PC-3 (cell line): ENCODE measurements around the gene IFNLR1. TPM values are rescaled to one million over a fixed set of nuclear protein-coding genes. Genes with fewer than 3 reads are reported as not detected.

Source experiments
- ATAC-seq: fragments of 200-7000 bp; cut with Tn5 transposase; 2 replicates; pipeline ENCODE4 v1.9.1; 2020; ENCODE audit warnings: mild to moderate bottlenecking, moderate library complexity
- BruUV-seq: library from RNA; stranded (reverse); fragments of 400-500 nt; replicated peaks from 2 replicates; lab custom pipeline; 2021; lab: Mats Ljungman, UMichigan
- CTCF ChIA-PET: fragments of 300-600 bp; sonication (Branson Sonifier 250); formaldehyde crosslinking; loops from one replicate; lab custom pipeline; 2022; ENCODE audit warnings: antibody characterized with exemption; lab: Charles Lee
- POLR2A ChIA-PET: fragments of 300-600 bp; sonication (Branson Sonifier 250); formaldehyde crosslinking; loops from one replicate; lab custom pipeline; 2022; ENCODE audit warnings: antibody characterized with exemption; ENCODE audit not compliant: unreplicated experiment; lab: Charles Lee
- DNase-seq: peaks from one replicate; pipeline ENCODE4 v3.0.0-alpha.2; 2015
- H2AFZ ChIP-seq: fragments of 300-600 bp; sonication (generic); 2 replicates; pipeline ENCODE4 v1.6.0; 2016; ENCODE audit warnings: antibody characterized with exemption, low read length
- H3F3A ChIP-seq: fragments of 300-600 bp; sonication (generic); one replicate; pipeline ENCODE4 v1.6.0; 2017; ENCODE audit warnings: antibody characterized with exemption, low read length, control low read depth, mild to moderate bottlenecking; ENCODE audit not compliant: unreplicated experiment
- H3K27ac ChIP-seq: fragments of 300-600 bp; sonication (generic); 2 replicates; pipeline ENCODE4 v1.5.1; 2016; ENCODE audit warnings: mild to moderate bottlenecking, low read length
- H3K27me3 ChIP-seq: fragments of 300-600 bp; sonication (generic); 2 replicates; pipeline ENCODE4 v1.6.1; 2016; ENCODE audit warnings: low read length, mixed read lengths
- H3K36me3 ChIP-seq: fragments of 300-600 bp; sonication (generic); 2 replicates; pipeline ENCODE4 v1.6.1; 2016; ENCODE audit warnings: low read depth, mixed run types, low read length, mixed read lengths
- H3K4me1 ChIP-seq: fragments of 300-600 bp; sonication (generic); 2 replicates; pipeline ENCODE4 v1.5.1; 2016; ENCODE audit warnings: low read length; ENCODE audit not compliant: insufficient read depth
- H3K4me2 ChIP-seq: fragments of 300-600 bp; sonication (generic); 2 replicates; pipeline ENCODE4 v1.6.0; 2016; ENCODE audit warnings: low read length
- H3K4me3 ChIP-seq: fragments of 300-600 bp; sonication (generic); 2 replicates; pipeline ENCODE4 v1.5.1; 2016; ENCODE audit warnings: mild to moderate bottlenecking, low read length, mixed read lengths
- H3K79me2 ChIP-seq: fragments of 300-600 bp; sonication (generic); 2 replicates; pipeline ENCODE4 v1.6.1; 2017; ENCODE audit warnings: low read length, mixed read lengths
- H3K9ac ChIP-seq: fragments of 300-600 bp; sonication (generic); 2 replicates; pipeline ENCODE4 v1.6.0; 2016; ENCODE audit warnings: mild to moderate bottlenecking, low read length
- H3K9me2 ChIP-seq: fragments of 300-600 bp; sonication (generic); replicated peaks from 2 replicates; pipeline ENCODE4 v1.6.1; 2016; ENCODE audit warnings: mixed run types, low read length, mixed read lengths
- H3K9me3 ChIP-seq: fragments of 300-600 bp; sonication (generic); 2 replicates; pipeline ENCODE4 v1.6.1; 2016; ENCODE audit warnings: low read length, mixed read lengths
- H4K20me1 ChIP-seq: fragments of 300-600 bp; sonication (generic); 2 replicates; pipeline ENCODE4 v1.6.1; 2016; ENCODE audit warnings: low read length, mixed read lengths
- EZH2 ChIP-seq: fragments of 300-600 bp; sonication (generic); IDR thresholded peaks from one replicate; pipeline ENCODE4 v1.6.1; 2017; ENCODE audit warnings: antibody characterized with exemption, mild to moderate bottlenecking, low read length; ENCODE audit not compliant: unreplicated experiment
- EZH2phosphoT487 ChIP-seq: fragments of 300-600 bp; sonication (generic); IDR thresholded peaks from 2 replicates; pipeline ENCODE4 v1.6.1; 2018; ENCODE audit warnings: mild to moderate bottlenecking, antibody characterized with exemption, low read length, borderline replicate concordance
- intact Hi-C: fragments of 100-400 bp; cut with micrococcal nuclease; formaldehyde crosslinking; loops from 2 replicates; pipeline ENCODE4 v1.9.0; 2023
- total RNA-seq: library from RNA; depleted of rRNA; stranded (reverse); fragments of >200 nt; gene quantifications from 2 replicates; pipeline ENCODE4 v1.2.3, GENCODE V29; 2014
- TF ChIP-seq, protein P1 (sequence below): fragments of 300-600 bp; sonication (generic); conservative IDR thresholded peaks from 2 replicates; pipeline ENCODE4 v1.5.1; 2017; ENCODE audit warnings: antibody characterized with exemption, low read depth, mild to moderate bottlenecking, low read length

IFNLR1 gene
- total RNA-seq, 1 experiment from 2014 or later: 9.5 TPM

DNA sequence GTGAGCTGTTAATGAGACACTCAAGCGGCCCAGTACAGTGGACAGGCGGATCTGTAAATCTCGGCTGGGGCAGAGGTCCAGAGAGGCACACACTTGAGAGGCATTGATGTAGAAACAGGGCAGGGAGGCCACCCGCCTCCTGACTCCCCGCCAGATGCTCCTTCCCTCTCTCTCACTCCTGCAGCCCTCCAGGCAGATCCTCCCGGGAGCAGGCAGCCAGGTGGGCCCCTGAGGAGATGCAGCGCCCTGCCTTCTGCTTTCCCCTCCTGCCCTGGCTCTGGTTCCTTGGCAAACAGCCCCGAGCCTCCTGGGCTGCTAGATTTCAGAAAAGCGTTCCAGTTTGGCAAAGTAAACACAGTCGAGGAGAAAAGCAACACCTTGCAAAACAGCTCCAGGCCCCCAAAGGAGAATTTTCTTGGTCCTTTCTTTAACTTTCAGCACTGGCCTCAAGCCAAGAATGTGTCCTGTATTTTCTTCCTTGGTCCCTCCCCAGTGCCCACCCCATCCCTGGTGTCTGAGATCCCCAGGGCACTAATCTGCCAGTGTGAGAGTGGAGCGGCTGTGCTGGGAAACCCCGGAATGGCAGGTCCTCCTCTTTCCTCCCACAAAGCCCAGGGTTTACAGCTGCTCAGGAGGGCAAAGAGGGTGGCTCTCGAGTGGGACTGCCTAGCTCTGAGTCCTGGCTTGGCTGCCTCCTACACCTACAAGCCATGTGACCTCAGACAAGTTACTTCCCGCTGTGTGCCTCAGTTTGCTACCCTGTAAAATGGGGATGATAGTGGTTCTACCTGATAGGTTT is 29.4 kb upstream of the IFNLR1 start:
- ChIA-PET CTCF (no interaction called here), POLR2A (no interaction called here)
- no peak overlapping the region for H3K9ac ChIP-seq
- H3K4me3 ChIP-seq: no peak overlapping the region
- H3K36me3 ChIP-seq: no peaks in the 10 kb centered on the region
- H3K79me2 ChIP-seq: no peaks in the 10 kb centered on the region
- no peaks in the 10 kb centered on the region for H3K9me3 ChIP-seq
- no peak overlapping the region for H3K27ac ChIP-seq
- H3K9me2 ChIP-seq: no peaks in the 10 kb centered on the region
- no peaks in the 10 kb centered on the region for H3K27me3 ChIP-seq
- no peaks in the 10 kb centered on the region for H3F3A ChIP-seq
- peak overlapping the region; percentile 64 for H3K4me2 ChIP-seq
- no peaks in the 10 kb centered on the region for H4K20me1 ChIP-seq
- TF ChIP-seq, protein P1, sequence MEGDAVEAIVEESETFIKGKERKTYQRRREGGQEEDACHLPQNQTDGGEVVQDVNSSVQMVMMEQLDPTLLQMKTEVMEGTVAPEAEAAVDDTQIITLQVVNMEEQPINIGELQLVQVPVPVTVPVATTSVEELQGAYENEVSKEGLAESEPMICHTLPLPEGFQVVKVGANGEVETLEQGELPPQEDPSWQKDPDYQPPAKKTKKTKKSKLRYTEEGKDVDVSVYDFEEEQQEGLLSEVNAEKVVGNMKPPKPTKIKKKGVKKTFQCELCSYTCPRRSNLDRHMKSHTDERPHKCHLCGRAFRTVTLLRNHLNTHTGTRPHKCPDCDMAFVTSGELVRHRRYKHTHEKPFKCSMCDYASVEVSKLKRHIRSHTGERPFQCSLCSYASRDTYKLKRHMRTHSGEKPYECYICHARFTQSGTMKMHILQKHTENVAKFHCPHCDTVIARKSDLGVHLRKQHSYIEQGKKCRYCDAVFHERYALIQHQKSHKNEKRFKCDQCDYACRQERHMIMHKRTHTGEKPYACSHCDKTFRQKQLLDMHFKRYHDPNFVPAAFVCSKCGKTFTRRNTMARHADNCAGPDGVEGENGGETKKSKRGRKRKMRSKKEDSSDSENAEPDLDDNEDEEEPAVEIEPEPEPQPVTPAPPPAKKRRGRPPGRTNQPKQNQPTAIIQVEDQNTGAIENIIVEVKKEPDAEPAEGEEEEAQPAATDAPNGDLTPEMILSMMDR: no peak
- no peak for TF ChIP-seq EZH2
- no peak for TF ChIP-seq EZH2phosphoT487
- H3K4me1 ChIP-seq: 0 out of 2 replicates have a peak, but pooled peaks cover 7% of the 10 kb centered on the region
- intact Hi-C loops: no loop called here
- DNase-seq (peak; percentile 22), ATAC-seq (peak; percentile 57)
- BruUV-seq: no TSS peak
- peak overlapping the region; percentile 38; the same call in 1 of the 2 replicates for H2AFZ ChIP-seq

DNA sequence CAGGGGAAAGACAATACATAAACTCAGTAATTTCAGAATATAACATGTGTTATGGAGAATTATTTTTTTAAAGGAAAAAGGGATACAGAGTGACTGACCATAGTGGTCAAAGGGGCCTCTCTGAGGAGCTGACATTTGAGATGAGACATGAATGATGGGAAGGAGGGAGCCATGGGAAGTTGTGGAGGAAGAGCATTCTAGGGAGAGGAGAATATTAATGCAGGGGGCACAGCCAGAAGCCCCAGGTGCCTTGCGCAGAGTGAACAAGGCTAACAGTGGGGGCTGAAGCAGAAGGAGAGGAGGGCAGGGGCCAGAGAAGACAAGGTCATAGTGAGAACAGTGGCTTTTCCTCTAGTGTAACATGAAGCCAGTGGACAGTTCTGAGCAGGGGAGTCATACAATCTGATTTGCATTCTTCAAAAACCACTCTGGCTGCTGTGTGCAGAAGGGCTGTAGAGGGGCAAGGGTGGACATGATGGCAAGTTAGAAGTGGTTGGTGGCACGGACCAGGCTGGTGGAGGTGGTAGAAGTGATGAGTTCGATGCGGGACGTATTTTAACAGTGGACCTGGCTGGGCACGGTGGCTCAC is 28.2 kb upstream of the IFNLR1 start:
- no peak overlapping the region for H3K27ac ChIP-seq
- H2AFZ ChIP-seq: no peak overlapping the region
- H4K20me1 ChIP-seq: no peaks in the 10 kb centered on the region
- no peak overlapping the region for H3K9ac ChIP-seq
- TF ChIP-seq EZH2 (no peak), EZH2phosphoT487 (no peak)
- TF ChIP-seq, protein P1: no peak
- 0 out of 2 replicates have a peak, but pooled peaks cover 7% of the 10 kb centered on the region for H3K4me1 ChIP-seq
- no peaks in the 10 kb centered on the region for H3K36me3 ChIP-seq
- intact Hi-C loops: no loop called here
- no TSS peak for BruUV-seq
- no peaks in the 10 kb centered on the region for H3K79me2 ChIP-seq
- POLR2A ChIA-PET: no interaction called here
- ATAC-seq (no peak), DNase-seq (no peak)
- H3K9me3 ChIP-seq: no peaks in the 10 kb centered on the region
- H3K4me2 ChIP-seq: no peak overlapping the region
- H3F3A ChIP-seq: no peaks in the 10 kb centered on the region
- H3K27me3 ChIP-seq: no peaks in the 10 kb centered on the region
- no peaks in the 10 kb centered on the region for H3K9me2 ChIP-seq
- CTCF ChIA-PET: no interaction called here
- no peak overlapping the region for H3K4me3 ChIP-seq

DNA sequence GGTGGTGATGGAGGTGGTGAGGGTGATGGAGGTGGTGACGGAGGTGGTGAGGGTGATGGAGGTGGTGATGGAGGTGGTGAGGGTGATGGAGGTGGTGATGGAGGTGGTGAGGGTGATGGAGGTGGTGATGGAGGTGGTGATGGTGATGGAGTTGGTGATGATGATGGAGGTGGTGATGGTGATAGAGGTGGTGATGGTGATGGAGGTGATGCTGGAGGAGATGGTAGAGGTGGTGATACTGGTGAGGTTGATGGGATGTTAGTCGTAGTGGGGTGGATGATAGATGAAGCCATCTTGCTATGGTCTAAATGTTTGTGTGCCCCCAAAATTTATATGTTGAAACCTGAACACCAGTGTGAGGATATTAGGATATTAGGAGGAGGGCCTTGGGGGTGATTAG is 25.3 kb upstream of the IFNLR1 start:
- POLR2A ChIA-PET: no interaction called here
- no peaks in the 10 kb centered on the region for H3K9me2 ChIP-seq
- H3K27me3 ChIP-seq: no peaks in the 10 kb centered on the region
- no peaks in the 10 kb centered on the region for H3F3A ChIP-seq
- BruUV-seq: no TSS peak
- no peaks in the 10 kb centered on the region for H3K9me3 ChIP-seq
- H3K36me3 ChIP-seq: no peaks in the 10 kb centered on the region
- intact Hi-C loops: no loop called here
- TF ChIP-seq EZH2: no peak
- TF ChIP-seq, protein P1: no peak
- no peak for TF ChIP-seq EZH2phosphoT487
- DNase-seq: no peak
- H3K79me2 ChIP-seq: no peaks in the 10 kb centered on the region
- no peak overlapping the region for H3K9ac ChIP-seq
- H3K4me1 ChIP-seq: 0 out of 2 replicates have a peak, but pooled peaks cover 7% of the 10 kb centered on the region
- no peak overlapping the region for H3K4me2 ChIP-seq
- CTCF ChIA-PET: no interaction called here
- no peak overlapping the region for H3K27ac ChIP-seq
- H2AFZ ChIP-seq: no peak overlapping the region
- no peak overlapping the region for H3K4me3 ChIP-seq
- ATAC-seq: no peak
- no peaks in the 10 kb centered on the region for H4K20me1 ChIP-seq
